SU-DHL-6 (cell line): ENCODE results near the gene CADM2.

ENCODE experiments used
- H2AFZ ChIP-seq: fragments of 200-600 bp; sonication (generic); 2 replicates; pipeline ENCODE4 v1.6.1; 2014; ENCODE audit warnings: low read depth, mild to moderate bottlenecking, moderate library complexity, mixed read lengths, antibody characterized with exemption, low read length; ENCODE audit not compliant: severe bottlenecking
- H3F3A ChIP-seq: fragments of 200-600 bp; shearing (Covaris generic); 2 replicates; pipeline ENCODE4 v1.6.0; 2016; ENCODE audit warnings: antibody characterized with exemption, mild to moderate bottlenecking; ENCODE audit not compliant: insufficient read depth
- H3K27ac ChIP-seq: fragments of 200-600 bp; sonication (generic); 2 replicates; pipeline ENCODE4 v1.5.1; 2016; ENCODE audit warnings: low read depth, mild to moderate bottlenecking, low read length, moderate library complexity, mixed read lengths
- H3K27me3 ChIP-seq: fragments of 200-600 bp; sonication (generic), shearing (Covaris generic); 2 replicates; pipeline ENCODE4 v1.6.0; 2014; ENCODE audit warnings: mild to moderate bottlenecking, low read length
- H3K36me3 ChIP-seq: fragments of 200-600 bp; sonication (generic); 2 replicates; pipeline ENCODE4 v1.6.1; 2014; ENCODE audit warnings: mild to moderate bottlenecking, low read length, mixed read lengths
- H3K4me2 ChIP-seq: fragments of 300-600, 200-600 bp; shearing (Covaris generic), sonication (generic); 2 replicates; pipeline ENCODE4 v1.6.0; 2014; ENCODE audit warnings: low read length, low read depth, mild to moderate bottlenecking; ENCODE audit not compliant: poor library complexity, severe bottlenecking
- H3K4me3 ChIP-seq: fragments of 200-600 bp; sonication (generic); 2 replicates; pipeline ENCODE4 v1.5.1; 2014; ENCODE audit warnings: antibody characterized with exemption, low read length, mild to moderate bottlenecking, mixed read lengths; ENCODE audit not compliant: insufficient read depth, poor library complexity, severe bottlenecking
- H3K79me2 ChIP-seq: fragments of 200-600 bp; sonication (generic); 2 replicates; pipeline ENCODE4 v1.6.1; 2014; ENCODE audit warnings: mild to moderate bottlenecking, low read length, moderate library complexity; ENCODE audit not compliant: insufficient read depth
- H3K9ac ChIP-seq: fragments of 200-600 bp; sonication (generic); 2 replicates; pipeline ENCODE4 v1.7.0; 2014; ENCODE audit warnings: mild to moderate bottlenecking, low read length
- H3K9me2 ChIP-seq: fragments of 200-600 bp; sonication (generic); replicated peaks from 2 replicates; pipeline ENCODE4 v1.6.1; 2014; ENCODE audit warnings: low read length; ENCODE audit not compliant: insufficient read depth
- H3K9me3 ChIP-seq: fragments of 200-600 bp; sonication (generic); 2 replicates; pipeline ENCODE4 v1.6.1; 2014; ENCODE audit warnings: low read length, mixed read lengths; ENCODE audit not compliant: insufficient read depth
- H4K20me1 ChIP-seq: fragments of 200-600 bp; sonication (generic); 2 replicates; pipeline ENCODE4 v1.6.1; 2014; ENCODE audit warnings: low read depth, mild to moderate bottlenecking, antibody characterized with exemption, low read length, moderate library complexity, mixed read lengths
- CTCF ChIP-seq: fragments of 200-600 bp; sonication (generic); IDR thresholded peaks from one replicate; pipeline ENCODE4 v1.5.1; 2017; ENCODE audit warnings: antibody characterized with exemption, mild to moderate bottlenecking, low read length, moderate library complexity; ENCODE audit not compliant: insufficient read depth, poor library complexity, severe bottlenecking
- EZH2phosphoT487 ChIP-seq: fragments of 200-600 bp; sonication (generic), shearing (Covaris generic); conservative IDR thresholded peaks from 2 replicates; pipeline ENCODE4 v1.6.1; 2018; ENCODE audit warnings: mild to moderate bottlenecking, antibody characterized with exemption, low read length, moderate library complexity, mixed read lengths

Gene CADM2

GRCh38 chr3:85851071-85851470, 892.3 kb downstream of the CADM2 start:
- no peaks in the 10 kb centered on the region for H3F3A ChIP-seq
- no peak overlapping the region for H3K9ac ChIP-seq
- no peak overlapping the region for H3K4me3 ChIP-seq
- H3K27me3 ChIP-seq = no peaks in the 10 kb centered on the region
- H3K79me2 ChIP-seq = no peaks in the 10 kb centered on the region
- TF ChIP-seq EZH2phosphoT487 (no peak), CTCF (no peak)
- no peak overlapping the region for H3K27ac ChIP-seq
- no peaks in the 10 kb centered on the region for H3K9me2 ChIP-seq
- no peak overlapping the region for H3K4me2 ChIP-seq
- no peaks in the 10 kb centered on the region for H3K36me3 ChIP-seq
- no peaks in the 10 kb centered on the region for H4K20me1 ChIP-seq
- H2AFZ ChIP-seq = no peak overlapping the region
- no peaks in the 10 kb centered on the region for H3K9me3 ChIP-seq

GRCh38 chr3:85853805-85854204, 895.0 kb downstream of the CADM2 start:
- H4K20me1 ChIP-seq = no peaks in the 10 kb centered on the region
- H3K36me3 ChIP-seq = no peaks in the 10 kb centered on the region
- H3K79me2 ChIP-seq = no peaks in the 10 kb centered on the region
- H3K9me3 ChIP-seq = no peaks in the 10 kb centered on the region
- H3K4me3 ChIP-seq = no peak overlapping the region
- no peaks in the 10 kb centered on the region for H3F3A ChIP-seq
- H3K27me3 ChIP-seq = no peaks in the 10 kb centered on the region
- H3K9ac ChIP-seq = no peak overlapping the region
- H3K27ac ChIP-seq = no peak overlapping the region
- no peak overlapping the region for H3K4me2 ChIP-seq
- no peaks in the 10 kb centered on the region for H3K9me2 ChIP-seq
- no peak for TF ChIP-seq CTCF
- TF ChIP-seq EZH2phosphoT487 = no peak
- H2AFZ ChIP-seq = no peak overlapping the region

- Histone ChIP-seq H3F3A (no peaks in the 10 kb centered on the region), H3K27me3 (no peaks in the 10 kb centered on the region), H3K4me3 (no peak overlapping the region), H2AFZ (no peak overlapping the region), H3K9ac (no peak overlapping the region), H3K4me2 (no peak overlapping the region), H4K20me1 (no peaks in the 10 kb centered on the region), H3K36me3 (no peaks in the 10 kb centered on the region), H3K9me2 (no peaks in the 10 kb centered on the region), H3K79me2 (no peaks in the 10 kb centered on the region), H3K27ac (no peak overlapping the region), H3K9me3 (no peaks in the 10 kb centered on the region)
- no peak for TF ChIP-seq CTCF
Observed at GRCh38 chr3:85862893-85863455, 904.2 kb downstream of the CADM2 start.

- Histone ChIP-seq H3K36me3 (no peaks in the 10 kb centered on the region), H2AFZ (no peak overlapping the region), H3K9me3 (no peaks in the 10 kb centered on the region), H3K9me2 (no peaks in the 10 kb centered on the region), H3K4me2 (no peak overlapping the region), H4K20me1 (no peaks in the 10 kb centered on the region), H3K27ac (no peak overlapping the region), H3F3A (no peaks in the 10 kb centered on the region), H3K27me3 (no peaks in the 10 kb centered on the region), H3K79me2 (no peaks in the 10 kb centered on the region), H3K9ac (no peak overlapping the region), H3K4me3 (no peak overlapping the region)
- TF ChIP-seq CTCF (no peak), EZH2phosphoT487 (no peak)
Observed at GRCh38 chr3:85864896-85865295, 906.1 kb downstream of the CADM2 start.
